Calu3 (cell line): ENCODE measurements around the gene FAM118A. TPM values are rescaled to one million over a fixed set of nuclear protein-coding genes. Genes with fewer than 3 reads are reported as not detected.

ENCODE experiments used
- BruUV-seq: library from RNA; stranded (reverse); fragments of 400-500 nt; replicated peaks from 2 replicates; lab custom pipeline; 2021; lab: Mats Ljungman, UMichigan
- CTCF ChIA-PET: fragments of 300-600 bp; sonication (Branson Sonifier 250); formaldehyde crosslinking; loops from one replicate; lab custom pipeline; 2022; ENCODE audit warnings: antibody characterized with exemption; lab: Charles Lee
- DNase-seq: peaks from one replicate; pipeline ENCODE4 v3.0.0; 2022
- H3K27ac Mint-ChIP-seq: one replicate; pipeline ENCODE4 v1.8.0; 2022; ENCODE audit warnings: mixed read lengths; ENCODE audit not compliant: unreplicated experiment
- H3K27me3 Mint-ChIP-seq: one replicate; pipeline ENCODE4 v1.8.0; 2022; ENCODE audit warnings: mixed read lengths; ENCODE audit not compliant: unreplicated experiment
- H3K36me3 Mint-ChIP-seq: one replicate; pipeline ENCODE4 v1.8.0; 2022; ENCODE audit warnings: mild to moderate bottlenecking, moderate library complexity, mixed read lengths; ENCODE audit not compliant: insufficient read depth, unreplicated experiment
- H3K4me1 Mint-ChIP-seq: one replicate; pipeline ENCODE4 v1.8.0; 2022; ENCODE audit warnings: mild to moderate bottlenecking, low read depth, mixed read lengths; ENCODE audit not compliant: unreplicated experiment
- H3K4me3 Mint-ChIP-seq: one replicate; pipeline ENCODE4 v1.8.0; 2022; ENCODE audit warnings: mild to moderate bottlenecking, low read depth, moderate library complexity, mixed read lengths; ENCODE audit not compliant: unreplicated experiment
- H3K9me3 Mint-ChIP-seq: one replicate; pipeline ENCODE4 v1.8.0; 2022; ENCODE audit warnings: low read depth, mixed read lengths; ENCODE audit not compliant: unreplicated experiment
- CTCF ChIP-seq: fragments of 200-600 bp; IDR thresholded peaks from one replicate; pipeline ENCODE4 v1.8.0; 2022; ENCODE audit warnings: antibody characterized with exemption; ENCODE audit not compliant: unreplicated experiment
- intact Hi-C: fragments of 100-400 bp; cut with micrococcal nuclease; formaldehyde crosslinking; loops from one replicate; pipeline ENCODE4 v1.10.0; 2022; ENCODE audit not compliant: unreplicated experiment
- total RNA-seq: library from RNA; stranded (reverse); gene quantifications from 2 replicates; pipeline ENCODE4 v1.2.3, GENCODE V29; 2022

FAM118A gene
- total RNA-seq, 1 experiment from 2014 or later: 35.0 TPM

- no peak overlapping the region for H3K27ac Mint-ChIP-seq
- no peak overlapping the region for H3K4me3 Mint-ChIP-seq
- CTCF ChIA-PET: no interaction called here
- H3K36me3 Mint-ChIP-seq: peaks cover 4% of the 10 kb centered on the region
- no peak for DNase-seq
- no TSS peak for BruUV-seq
- no peak for TF ChIP-seq CTCF
- peaks cover 2% of the 10 kb centered on the region for H3K9me3 Mint-ChIP-seq
- H3K27me3 Mint-ChIP-seq: no peaks in the 10 kb centered on the region
- intact Hi-C loops: no loop called here
- H3K4me1 Mint-ChIP-seq: no peaks in the 10 kb centered on the region
These were observed 22.3 kb downstream of the FAM118A start for GRCh38 chr22:45332001-45332400.

- H3K27me3 Mint-ChIP-seq: no peaks in the 10 kb centered on the region
- BruUV-seq: no TSS peak
- no peak for TF ChIP-seq CTCF
- no peak for DNase-seq
- H3K9me3 Mint-ChIP-seq: no peaks in the 10 kb centered on the region
- H3K4me1 Mint-ChIP-seq: no peaks in the 10 kb centered on the region
- intact Hi-C loops: no loop called here
- H3K4me3 Mint-ChIP-seq: no peak overlapping the region
- H3K27ac Mint-ChIP-seq: no peak overlapping the region
- peaks cover 14% of the 10 kb centered on the region for H3K36me3 Mint-ChIP-seq
- CTCF ChIA-PET: no interaction called here
These were observed 24.3 kb downstream of the FAM118A start for GRCh38 chr22:45334068-45334467.

GRCh38 chr22:45334528-45334927, 24.8 kb downstream of the FAM118A start:
- Mint-ChIP-seq H3K4me3 (no peak overlapping the region), H3K9me3 (no peaks in the 10 kb centered on the region), H3K4me1 (no peaks in the 10 kb centered on the region), H3K27me3 (no peaks in the 10 kb centered on the region), H3K27ac (no peak overlapping the region), H3K36me3 (peaks cover 16% of the 10 kb centered on the region)
- intact Hi-C loops: no loop called here
- CTCF ChIA-PET: no interaction called here
- TF ChIP-seq CTCF: no peak
- BruUV-seq: no TSS peak
- DNase-seq: no peak

GRCh38 chr22:45335021-45335818, 25.5 kb downstream of the FAM118A start:
- H3K27me3 Mint-ChIP-seq: no peaks in the 10 kb centered on the region
- CTCF ChIA-PET: interaction anchor here (0.8 kb wide), 1 partner anchor 38 kb away, joined by 3 read pairs; no protein-coding TSS in a partner anchor
- H3K36me3 Mint-ChIP-seq: peaks cover 16% of the 10 kb centered on the region
- H3K27ac Mint-ChIP-seq: no peak overlapping the region
- no TSS peak for BruUV-seq
- intact Hi-C loops: no loop called here
- no peak overlapping the region for H3K4me3 Mint-ChIP-seq
- no peaks in the 10 kb centered on the region for H3K4me1 Mint-ChIP-seq
- H3K9me3 Mint-ChIP-seq: no peaks in the 10 kb centered on the region
- DNase-seq: no peak
- no peak for TF ChIP-seq CTCF
